Measurements from ENCODE around the gene POFUT1.

DNA sequence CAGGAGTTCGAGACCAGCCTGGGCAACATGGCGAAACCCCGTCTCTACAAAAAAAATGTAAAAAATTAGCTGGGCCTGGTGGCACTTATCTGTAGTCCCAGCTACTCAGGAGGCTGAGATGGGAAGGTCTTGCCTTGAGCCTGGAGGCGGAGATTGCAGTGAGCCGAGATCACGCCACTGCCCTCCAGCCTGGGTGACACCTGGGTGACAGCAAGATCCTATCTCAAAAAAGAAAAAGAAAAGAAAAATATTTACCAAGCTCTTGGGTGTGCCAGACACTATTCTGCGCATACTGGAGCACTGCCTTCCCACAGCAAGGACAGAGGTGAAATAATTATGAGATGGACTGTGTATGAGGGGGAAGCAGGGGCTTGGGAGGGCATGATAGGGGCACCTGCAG lies 19.6 kb downstream of the POFUT1 start:
- TF ChIP-seq, protein P1, sequence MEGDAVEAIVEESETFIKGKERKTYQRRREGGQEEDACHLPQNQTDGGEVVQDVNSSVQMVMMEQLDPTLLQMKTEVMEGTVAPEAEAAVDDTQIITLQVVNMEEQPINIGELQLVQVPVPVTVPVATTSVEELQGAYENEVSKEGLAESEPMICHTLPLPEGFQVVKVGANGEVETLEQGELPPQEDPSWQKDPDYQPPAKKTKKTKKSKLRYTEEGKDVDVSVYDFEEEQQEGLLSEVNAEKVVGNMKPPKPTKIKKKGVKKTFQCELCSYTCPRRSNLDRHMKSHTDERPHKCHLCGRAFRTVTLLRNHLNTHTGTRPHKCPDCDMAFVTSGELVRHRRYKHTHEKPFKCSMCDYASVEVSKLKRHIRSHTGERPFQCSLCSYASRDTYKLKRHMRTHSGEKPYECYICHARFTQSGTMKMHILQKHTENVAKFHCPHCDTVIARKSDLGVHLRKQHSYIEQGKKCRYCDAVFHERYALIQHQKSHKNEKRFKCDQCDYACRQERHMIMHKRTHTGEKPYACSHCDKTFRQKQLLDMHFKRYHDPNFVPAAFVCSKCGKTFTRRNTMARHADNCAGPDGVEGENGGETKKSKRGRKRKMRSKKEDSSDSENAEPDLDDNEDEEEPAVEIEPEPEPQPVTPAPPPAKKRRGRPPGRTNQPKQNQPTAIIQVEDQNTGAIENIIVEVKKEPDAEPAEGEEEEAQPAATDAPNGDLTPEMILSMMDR (IDR thresholded peaks at IDR 0.05): no peak
- TF ChIP-seq POLR2A (IDR thresholded peaks at IDR 0.05) (peak; percentile 3), POLR2AphosphoS5 (IDR thresholded peaks at IDR 0.05) (no peak)

Measured in transverse colon (tissue), 4 donors.